Glutamatergic neuron (in vitro differentiated cells): ENCODE results near the gene PDIA4. TPM values are rescaled to one million over a fixed set of nuclear protein-coding genes. Genes with fewer than 3 reads are reported as not detected.

Experiments
- DNase-seq: peaks from one replicate; pipeline ENCODE4 v3.0.0; 2022
- H3K27ac Mint-ChIP-seq: one replicate; pipeline ENCODE4 v1.8.0; 2020; ENCODE audit warnings: mild to moderate bottlenecking, mixed read lengths, inconsistent platforms; ENCODE audit not compliant: unreplicated experiment
- H3K27me3 Mint-ChIP-seq: one replicate; pipeline ENCODE4 v1.8.0; 2020; ENCODE audit warnings: mild to moderate bottlenecking, moderate library complexity, mixed read lengths, inconsistent platforms; ENCODE audit not compliant: unreplicated experiment
- H3K36me3 Mint-ChIP-seq: one replicate; pipeline ENCODE4 v1.8.0; 2020; ENCODE audit warnings: mild to moderate bottlenecking, mixed read lengths, inconsistent platforms; ENCODE audit not compliant: unreplicated experiment
- H3K4me1 Mint-ChIP-seq: one replicate; pipeline ENCODE4 v1.8.0; 2020; ENCODE audit warnings: mild to moderate bottlenecking, low read depth, mixed read lengths, inconsistent platforms; ENCODE audit not compliant: unreplicated experiment
- H3K4me3 Mint-ChIP-seq: one replicate; pipeline ENCODE4 v1.8.0; 2020; ENCODE audit warnings: mild to moderate bottlenecking, mixed read lengths, inconsistent platforms; ENCODE audit not compliant: unreplicated experiment
- H3K9me3 Mint-ChIP-seq: one replicate; pipeline ENCODE4 v1.8.0; 2020; ENCODE audit warnings: mild to moderate bottlenecking, moderate library complexity, mixed read lengths, inconsistent platforms; ENCODE audit not compliant: unreplicated experiment
- CTCF ChIP-seq: fragments of 200-600 bp; sonication (generic); IDR thresholded peaks from one replicate; pipeline ENCODE4 v1.5.0; 2021; ENCODE audit not compliant: partially characterized antibody, unreplicated experiment
- total RNA-seq: library from RNA; stranded (reverse); fragmentation: NEBNext Ultra II Directional; extraction: Animal tissue kit (Norgen Biotek cat#: 25700); gene quantifications from one replicate; pipeline ENCODE4 v1.2.1, GENCODE V29; 2021; ENCODE audit not compliant: unreplicated experiment

The PDIA4 gene
- total RNA-seq, 1 donor from 2014 or later: 69.0 TPM

GRCh38 chr7:149007146-149007545 lies 21.2 kb downstream of the PDIA4 start:
- Mint-ChIP-seq H3K9me3 (no peaks in the 10 kb centered on the region), H3K4me3 (no peak overlapping the region), H3K27ac (no peak overlapping the region), H3K27me3 (peaks cover 3% of the 10 kb centered on the region), H3K4me1 (peaks cover 4% of the 10 kb centered on the region), H3K36me3 (peaks cover 4% of the 10 kb centered on the region)
- no peak for TF ChIP-seq CTCF
- DNase-seq: no peak

- TF ChIP-seq CTCF: no peak
- no peaks in the 10 kb centered on the region for H3K9me3 Mint-ChIP-seq
- no peak for DNase-seq
- peaks cover 3% of the 10 kb centered on the region for H3K27me3 Mint-ChIP-seq
- H3K36me3 Mint-ChIP-seq: peaks cover 4% of the 10 kb centered on the region
- peaks cover 2% of the 10 kb centered on the region for H3K4me1 Mint-ChIP-seq
- H3K4me3 Mint-ChIP-seq: no peak overlapping the region
- H3K27ac Mint-ChIP-seq: no peak overlapping the region
These were observed 22.0 kb downstream of the PDIA4 start for GRCh38 chr7:149006345-149006725.

DNA sequence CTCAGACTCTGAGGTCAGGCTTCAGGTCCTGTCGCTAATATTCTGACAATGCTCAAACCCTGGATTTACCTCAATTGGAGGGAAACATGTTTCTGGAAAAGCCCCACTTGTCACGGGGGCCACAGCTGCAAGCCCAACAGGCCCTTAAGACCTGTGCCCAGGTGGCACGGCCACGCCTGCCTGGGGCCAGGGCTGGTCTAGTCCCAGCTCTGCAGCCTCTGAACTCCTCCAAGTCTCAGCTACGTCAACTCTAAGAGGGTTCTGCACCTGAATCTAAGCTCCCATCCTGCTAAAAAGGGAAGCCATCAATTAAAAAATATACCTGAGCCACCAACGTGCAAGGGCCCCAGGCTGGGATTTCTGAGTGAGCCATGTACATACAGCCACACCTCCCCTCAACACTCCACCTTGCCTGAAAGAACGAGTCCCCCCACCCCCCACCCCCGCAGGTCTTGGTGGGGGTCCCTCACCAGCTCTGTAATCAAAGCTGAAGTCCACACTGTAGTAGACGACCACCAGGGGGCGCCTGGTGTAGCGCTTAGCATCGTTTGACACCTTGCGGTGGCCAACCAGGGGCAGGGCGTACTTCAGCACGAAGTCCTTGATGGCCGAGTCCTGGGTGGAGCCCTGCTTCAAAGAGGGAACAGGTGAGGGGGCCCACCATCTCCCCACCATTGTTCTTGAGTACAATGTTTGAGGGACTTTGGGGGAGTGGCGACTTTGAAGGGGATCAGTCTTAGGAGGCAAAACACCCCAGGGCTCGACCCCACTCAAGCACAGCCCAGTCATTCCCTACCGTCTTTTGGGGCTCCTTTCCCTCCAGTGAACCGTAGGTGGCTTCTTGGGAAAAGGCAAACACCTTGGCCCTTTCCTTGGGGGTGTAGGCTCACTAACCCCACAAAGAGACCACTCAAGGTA lies 22.6 kb downstream of the PDIA4 start:
- H3K27ac Mint-ChIP-seq: no peak overlapping the region
- H3K4me3 Mint-ChIP-seq: no peak overlapping the region
- H3K36me3 Mint-ChIP-seq: peaks cover 4% of the 10 kb centered on the region

GRCh38 chr7:149004405-149005370 lies 23.6 kb downstream of the PDIA4 start:
- no peak overlapping the region for H3K27ac Mint-ChIP-seq
- H3K36me3 Mint-ChIP-seq: peaks cover 4% of the 10 kb centered on the region
- no peak for DNase-seq
- no peak for TF ChIP-seq CTCF
- H3K4me1 Mint-ChIP-seq: no peaks in the 10 kb centered on the region
- H3K27me3 Mint-ChIP-seq: peaks cover 3% of the 10 kb centered on the region
- H3K9me3 Mint-ChIP-seq: no peaks in the 10 kb centered on the region
- no peak overlapping the region for H3K4me3 Mint-ChIP-seq

More for the DNA sequence above, 22.6 kb downstream of the PDIA4 start:
- Mint-ChIP-seq H3K27me3 (peaks cover 3% of the 10 kb centered on the region), H3K4me1 (no peaks in the 10 kb centered on the region), H3K9me3 (no peaks in the 10 kb centered on the region)
- peak; percentile 83 for DNase-seq
- peak; percentile 89 for TF ChIP-seq CTCF
